WTC11 (cell line): ENCODE data around the gene TREML4.

Experiments
- CREB1 ChIP-seq: sonication (generic); formaldehyde crosslinking; IDR thresholded peaks from 2 replicates; pipeline ENCODE4 v1.8.0; 2023; ENCODE audit warnings: mild to moderate bottlenecking, missing genetic modification reagents
- TF ChIP-seq, protein P1 (sequence below): fragments of 200-600 bp; IDR thresholded peaks from 2 replicates; pipeline ENCODE4 v1.8.0; 2022; ENCODE audit warnings: antibody characterized with exemption
- TF ChIP-seq, protein P2 (sequence below): sonication (generic); formaldehyde crosslinking; IDR thresholded peaks from 2 replicates; pipeline ENCODE4 v1.8.1; 2023; ENCODE audit warnings: mild to moderate bottlenecking, missing genetic modification reagents, borderline replicate concordance
- TF ChIP-seq, protein P3 (sequence below): sonication (generic); formaldehyde crosslinking; IDR thresholded peaks from 2 replicates; pipeline ENCODE4 v1.8.1; 2022; ENCODE audit warnings: missing genetic modification reagents, borderline replicate concordance
- TF ChIP-seq, protein P4 (sequence below): sonication (generic); formaldehyde crosslinking; IDR thresholded peaks from 2 replicates; pipeline ENCODE4 v1.8.1; 2023; ENCODE audit warnings: mild to moderate bottlenecking, missing genetic modification reagents, moderate library complexity

DNA sequence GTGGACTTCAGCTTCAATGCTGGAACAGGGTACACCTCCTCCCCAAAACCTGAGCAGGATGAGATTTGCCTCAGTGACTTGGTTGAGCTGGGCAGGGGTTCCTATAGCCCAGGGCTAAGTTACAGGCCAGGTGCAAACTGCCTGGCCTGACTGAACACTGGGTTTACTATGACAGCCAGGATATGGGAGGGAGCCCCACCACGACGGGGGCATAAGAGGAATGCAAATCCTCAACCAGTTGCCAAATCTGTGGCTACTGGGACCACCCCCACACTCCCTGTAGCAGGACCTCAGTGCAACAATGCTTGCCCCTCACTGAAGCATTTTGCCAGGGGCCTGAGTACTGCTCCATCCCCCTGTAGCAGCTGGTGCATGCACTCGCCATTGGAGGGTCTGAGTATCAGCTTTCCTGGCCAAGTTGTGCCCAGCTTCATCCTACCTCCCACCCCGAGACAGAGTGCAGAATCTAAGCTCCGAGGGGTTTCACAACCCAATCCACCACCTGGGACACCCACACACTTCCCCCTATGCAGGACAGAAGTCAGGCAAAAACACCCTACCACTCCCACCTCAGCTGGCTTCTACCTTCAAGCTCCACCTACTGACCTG is 27.6 kb downstream of the TREML4 start:
- TF ChIP-seq, protein P1, sequence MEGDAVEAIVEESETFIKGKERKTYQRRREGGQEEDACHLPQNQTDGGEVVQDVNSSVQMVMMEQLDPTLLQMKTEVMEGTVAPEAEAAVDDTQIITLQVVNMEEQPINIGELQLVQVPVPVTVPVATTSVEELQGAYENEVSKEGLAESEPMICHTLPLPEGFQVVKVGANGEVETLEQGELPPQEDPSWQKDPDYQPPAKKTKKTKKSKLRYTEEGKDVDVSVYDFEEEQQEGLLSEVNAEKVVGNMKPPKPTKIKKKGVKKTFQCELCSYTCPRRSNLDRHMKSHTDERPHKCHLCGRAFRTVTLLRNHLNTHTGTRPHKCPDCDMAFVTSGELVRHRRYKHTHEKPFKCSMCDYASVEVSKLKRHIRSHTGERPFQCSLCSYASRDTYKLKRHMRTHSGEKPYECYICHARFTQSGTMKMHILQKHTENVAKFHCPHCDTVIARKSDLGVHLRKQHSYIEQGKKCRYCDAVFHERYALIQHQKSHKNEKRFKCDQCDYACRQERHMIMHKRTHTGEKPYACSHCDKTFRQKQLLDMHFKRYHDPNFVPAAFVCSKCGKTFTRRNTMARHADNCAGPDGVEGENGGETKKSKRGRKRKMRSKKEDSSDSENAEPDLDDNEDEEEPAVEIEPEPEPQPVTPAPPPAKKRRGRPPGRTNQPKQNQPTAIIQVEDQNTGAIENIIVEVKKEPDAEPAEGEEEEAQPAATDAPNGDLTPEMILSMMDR, result no peak
- TF ChIP-seq, protein P2, sequence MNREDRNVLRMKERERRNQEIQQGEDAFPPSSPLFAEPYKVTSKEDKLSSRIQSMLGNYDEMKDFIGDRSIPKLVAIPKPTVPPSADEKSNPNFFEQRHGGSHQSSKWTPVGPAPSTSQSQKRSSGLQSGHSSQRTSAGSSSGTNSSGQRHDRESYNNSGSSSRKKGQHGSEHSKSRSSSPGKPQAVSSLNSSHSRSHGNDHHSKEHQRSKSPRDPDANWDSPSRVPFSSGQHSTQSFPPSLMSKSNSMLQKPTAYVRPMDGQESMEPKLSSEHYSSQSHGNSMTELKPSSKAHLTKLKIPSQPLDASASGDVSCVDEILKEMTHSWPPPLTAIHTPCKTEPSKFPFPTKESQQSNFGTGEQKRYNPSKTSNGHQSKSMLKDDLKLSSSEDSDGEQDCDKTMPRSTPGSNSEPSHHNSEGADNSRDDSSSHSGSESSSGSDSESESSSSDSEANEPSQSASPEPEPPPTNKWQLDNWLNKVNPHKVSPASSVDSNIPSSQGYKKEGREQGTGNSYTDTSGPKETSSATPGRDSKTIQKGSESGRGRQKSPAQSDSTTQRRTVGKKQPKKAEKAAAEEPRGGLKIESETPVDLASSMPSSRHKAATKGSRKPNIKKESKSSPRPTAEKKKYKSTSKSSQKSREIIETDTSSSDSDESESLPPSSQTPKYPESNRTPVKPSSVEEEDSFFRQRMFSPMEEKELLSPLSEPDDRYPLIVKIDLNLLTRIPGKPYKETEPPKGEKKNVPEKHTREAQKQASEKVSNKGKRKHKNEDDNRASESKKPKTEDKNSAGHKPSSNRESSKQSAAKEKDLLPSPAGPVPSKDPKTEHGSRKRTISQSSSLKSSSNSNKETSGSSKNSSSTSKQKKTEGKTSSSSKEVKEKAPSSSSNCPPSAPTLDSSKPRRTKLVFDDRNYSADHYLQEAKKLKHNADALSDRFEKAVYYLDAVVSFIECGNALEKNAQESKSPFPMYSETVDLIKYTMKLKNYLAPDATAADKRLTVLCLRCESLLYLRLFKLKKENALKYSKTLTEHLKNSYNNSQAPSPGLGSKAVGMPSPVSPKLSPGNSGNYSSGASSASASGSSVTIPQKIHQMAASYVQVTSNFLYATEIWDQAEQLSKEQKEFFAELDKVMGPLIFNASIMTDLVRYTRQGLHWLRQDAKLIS, result no peak
- TF ChIP-seq, protein P3, sequence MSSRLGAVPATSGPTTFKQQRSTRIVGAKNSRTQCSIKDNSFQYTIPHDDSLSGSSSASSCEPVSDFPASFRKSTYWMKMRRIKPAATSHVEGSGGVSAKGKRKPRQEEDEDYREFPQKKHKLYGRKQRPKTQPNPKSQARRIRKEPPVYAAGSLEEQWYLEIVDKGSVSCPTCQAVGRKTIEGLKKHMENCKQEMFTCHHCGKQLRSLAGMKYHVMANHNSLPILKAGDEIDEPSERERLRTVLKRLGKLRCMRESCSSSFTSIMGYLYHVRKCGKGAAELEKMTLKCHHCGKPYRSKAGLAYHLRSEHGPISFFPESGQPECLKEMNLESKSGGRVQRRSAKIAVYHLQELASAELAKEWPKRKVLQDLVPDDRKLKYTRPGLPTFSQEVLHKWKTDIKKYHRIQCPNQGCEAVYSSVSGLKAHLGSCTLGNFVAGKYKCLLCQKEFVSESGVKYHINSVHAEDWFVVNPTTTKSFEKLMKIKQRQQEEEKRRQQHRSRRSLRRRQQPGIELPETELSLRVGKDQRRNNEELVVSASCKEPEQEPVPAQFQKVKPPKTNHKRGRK (CRISPR knock-in tag), result no peak
- TF ChIP-seq, protein P4, sequence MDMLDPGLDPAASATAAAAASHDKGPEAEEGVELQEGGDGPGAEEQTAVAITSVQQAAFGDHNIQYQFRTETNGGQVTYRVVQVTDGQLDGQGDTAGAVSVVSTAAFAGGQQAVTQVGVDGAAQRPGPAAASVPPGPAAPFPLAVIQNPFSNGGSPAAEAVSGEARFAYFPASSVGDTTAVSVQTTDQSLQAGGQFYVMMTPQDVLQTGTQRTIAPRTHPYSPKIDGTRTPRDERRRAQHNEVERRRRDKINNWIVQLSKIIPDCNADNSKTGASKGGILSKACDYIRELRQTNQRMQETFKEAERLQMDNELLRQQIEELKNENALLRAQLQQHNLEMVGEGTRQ (CRISPR knock-in tag), result no peak
- no peak for TF ChIP-seq CREB1 (CRISPR knock-in tag)
